Chondrocyte (in vitro differentiated cells): ENCODE data around the gene THSD4. TPM values are rescaled to one million over a fixed set of nuclear protein-coding genes. Genes with fewer than 3 reads are reported as not detected.

ENCODE experiments used
- DNase-seq: peaks from one replicate; pipeline ENCODE4 v3.0.0; 2021; ENCODE audit warnings: mixed read lengths, low spot score
- H3K27ac Mint-ChIP-seq: one replicate; pipeline ENCODE4 v1.8.0; 2021; ENCODE audit warnings: mild to moderate bottlenecking, moderate library complexity, mixed read lengths; ENCODE audit not compliant: unreplicated experiment
- H3K27me3 Mint-ChIP-seq: 2 replicates; pipeline ENCODE4 v1.8.0; 2021; ENCODE audit warnings: low read depth, mixed read lengths
- H3K36me3 Mint-ChIP-seq: 2 replicates; pipeline ENCODE4 v1.8.0; 2021; ENCODE audit warnings: low read depth, mixed read lengths
- H3K4me1 Mint-ChIP-seq: 2 replicates; pipeline ENCODE4 v1.8.0; 2021; ENCODE audit warnings: low read depth, mild to moderate bottlenecking, mixed read lengths
- H3K4me3 Mint-ChIP-seq: one replicate; pipeline ENCODE4 v1.8.0; 2021; ENCODE audit warnings: mild to moderate bottlenecking, moderate library complexity, mixed read lengths; ENCODE audit not compliant: unreplicated experiment
- H3K9me3 Mint-ChIP-seq: 2 replicates; pipeline ENCODE4 v1.8.0; 2021; ENCODE audit warnings: low read depth, mixed read lengths
- total RNA-seq: library from RNA; stranded (reverse); gene quantifications from 3 replicates; pipeline ENCODE4 v1.2.1, GENCODE V29; 2021
- TF ChIP-seq, protein P1 (sequence below): fragments of 200-600 bp; sonication (generic); IDR thresholded peaks from 2 replicates; pipeline ENCODE4 v1.5.0; 2021; ENCODE audit warnings: antibody characterized with exemption, mild to moderate bottlenecking, moderate library complexity

The THSD4 gene
- total RNA-seq, 1 donor from 2014 or later, result 3.4 TPM

DNA sequence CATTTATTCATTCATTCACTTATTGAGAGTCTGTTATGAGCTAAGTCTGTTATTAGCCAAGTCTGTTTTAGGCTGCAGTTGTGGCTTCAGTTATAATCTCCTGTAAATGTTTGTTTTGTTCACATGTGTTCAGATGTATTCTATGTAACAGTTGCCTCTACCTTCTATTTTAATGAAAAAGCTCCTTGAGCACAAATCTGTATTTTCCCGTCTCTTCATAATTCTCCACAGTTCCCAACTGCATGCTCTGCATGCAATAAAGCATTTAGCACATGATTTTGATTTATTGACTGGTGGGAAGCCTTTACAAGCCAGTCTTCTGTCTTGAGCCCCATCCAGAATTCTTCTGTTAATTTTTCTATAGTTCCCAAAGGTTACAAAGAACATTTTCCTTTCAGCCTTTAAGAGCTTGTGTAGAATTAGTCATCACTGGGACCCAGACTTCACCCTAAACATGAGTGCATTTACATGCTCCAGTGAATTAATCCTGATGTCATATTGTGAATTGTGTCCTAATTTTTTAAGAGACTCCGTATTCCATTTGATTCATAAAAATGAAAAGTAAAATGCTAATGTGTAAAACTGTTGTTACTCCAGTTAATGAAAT, 572.7 kb downstream of the THSD4 start:
- H3K4me3 Mint-ChIP-seq, result no peak overlapping the region
- no peaks in the 10 kb centered on the region for H3K27me3 Mint-ChIP-seq
- H3K27ac Mint-ChIP-seq, result no peak overlapping the region
- TF ChIP-seq, protein P1, sequence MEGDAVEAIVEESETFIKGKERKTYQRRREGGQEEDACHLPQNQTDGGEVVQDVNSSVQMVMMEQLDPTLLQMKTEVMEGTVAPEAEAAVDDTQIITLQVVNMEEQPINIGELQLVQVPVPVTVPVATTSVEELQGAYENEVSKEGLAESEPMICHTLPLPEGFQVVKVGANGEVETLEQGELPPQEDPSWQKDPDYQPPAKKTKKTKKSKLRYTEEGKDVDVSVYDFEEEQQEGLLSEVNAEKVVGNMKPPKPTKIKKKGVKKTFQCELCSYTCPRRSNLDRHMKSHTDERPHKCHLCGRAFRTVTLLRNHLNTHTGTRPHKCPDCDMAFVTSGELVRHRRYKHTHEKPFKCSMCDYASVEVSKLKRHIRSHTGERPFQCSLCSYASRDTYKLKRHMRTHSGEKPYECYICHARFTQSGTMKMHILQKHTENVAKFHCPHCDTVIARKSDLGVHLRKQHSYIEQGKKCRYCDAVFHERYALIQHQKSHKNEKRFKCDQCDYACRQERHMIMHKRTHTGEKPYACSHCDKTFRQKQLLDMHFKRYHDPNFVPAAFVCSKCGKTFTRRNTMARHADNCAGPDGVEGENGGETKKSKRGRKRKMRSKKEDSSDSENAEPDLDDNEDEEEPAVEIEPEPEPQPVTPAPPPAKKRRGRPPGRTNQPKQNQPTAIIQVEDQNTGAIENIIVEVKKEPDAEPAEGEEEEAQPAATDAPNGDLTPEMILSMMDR, result no peak
- peaks cover 52% of the 10 kb centered on the region for H3K4me1 Mint-ChIP-seq
- peaks cover 2% of the 10 kb centered on the region for H3K9me3 Mint-ChIP-seq
- no peak for DNase-seq
- H3K36me3 Mint-ChIP-seq, result no peaks in the 10 kb centered on the region

DNA sequence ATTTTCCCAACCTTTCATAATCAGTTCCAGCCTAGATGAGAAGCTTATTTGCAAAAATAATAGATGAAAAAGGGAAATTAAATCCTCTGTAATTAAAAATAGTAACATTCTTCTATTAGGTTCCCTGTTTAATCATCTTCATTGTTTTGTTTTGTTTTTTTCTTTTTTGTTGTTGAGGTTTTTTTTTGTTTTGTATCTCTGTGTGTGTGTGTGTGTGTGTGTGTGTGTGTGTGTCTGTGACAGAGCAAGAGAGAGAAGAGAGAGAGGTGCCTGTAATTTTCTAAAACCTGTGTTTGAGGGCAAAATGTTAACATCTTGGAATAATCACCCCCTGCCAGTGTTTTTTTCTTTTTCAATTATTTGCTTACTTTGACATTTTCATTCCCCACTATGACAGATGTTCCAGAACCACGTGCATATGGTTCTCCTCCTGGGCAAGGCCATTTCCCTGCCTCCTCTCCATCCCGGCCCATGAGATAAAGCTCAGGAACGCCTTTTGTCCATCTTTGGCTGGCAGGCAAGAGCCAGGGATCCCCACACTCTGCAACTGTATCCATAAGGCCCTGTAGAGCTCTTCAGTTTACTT, 573.3 kb downstream of the THSD4 start:
- H3K27ac Mint-ChIP-seq, result no peak overlapping the region
- H3K36me3 Mint-ChIP-seq, result no peaks in the 10 kb centered on the region
- TF ChIP-seq, protein P1, result no peak
- H3K4me1 Mint-ChIP-seq, result peaks cover 46% of the 10 kb centered on the region
- no peak overlapping the region for H3K4me3 Mint-ChIP-seq
- H3K27me3 Mint-ChIP-seq, result no peaks in the 10 kb centered on the region
- no peak for DNase-seq
- peaks cover 2% of the 10 kb centered on the region for H3K9me3 Mint-ChIP-seq

GRCh38 chr15:71691081-71691457, 575.8 kb downstream of the THSD4 start:
- no peak for DNase-seq
- no peaks in the 10 kb centered on the region for H3K27me3 Mint-ChIP-seq
- H3K4me1 Mint-ChIP-seq, result peaks cover 43% of the 10 kb centered on the region
- TF ChIP-seq, protein P1, result no peak
- H3K36me3 Mint-ChIP-seq, result peaks cover under 1% of the 10 kb centered on the region
- H3K9me3 Mint-ChIP-seq, result peaks cover 4% of the 10 kb centered on the region
- no peak overlapping the region for H3K4me3 Mint-ChIP-seq
- peak overlapping the region; percentile 70 for H3K27ac Mint-ChIP-seq

- Mint-ChIP-seq H3K9me3 (peaks cover 6% of the 10 kb centered on the region), H3K36me3 (peaks cover 2% of the 10 kb centered on the region), H3K27me3 (no peaks in the 10 kb centered on the region), H3K27ac (peak overlapping the region; percentile 78), H3K4me3 (peak overlapping the region; percentile 3), H3K4me1 (peaks cover 43% of the 10 kb centered on the region)
- no peak for DNase-seq
- TF ChIP-seq, protein P1, result no peak
Observed at GRCh38 chr15:71691458-71692417, 576.5 kb downstream of the THSD4 start.

GRCh38 chr15:71697236-71697635, 582.0 kb downstream of the THSD4 start:
- peaks cover 4% of the 10 kb centered on the region for H3K27me3 Mint-ChIP-seq
- DNase-seq, result no peak
- TF ChIP-seq, protein P1, result no peak
- H3K4me1 Mint-ChIP-seq, result peaks cover 7% of the 10 kb centered on the region
- H3K9me3 Mint-ChIP-seq, result peaks cover 4% of the 10 kb centered on the region
- no peak overlapping the region for H3K4me3 Mint-ChIP-seq
- no peak overlapping the region for H3K27ac Mint-ChIP-seq
- peaks cover 2% of the 10 kb centered on the region for H3K36me3 Mint-ChIP-seq
